Peyer's patch (tissue), 4 donors: Measurements from ENCODE around the gene TIMP1.
A peak's percentile ranks its signal among the peaks of the same experiment; 100 is the strongest.

Source experiments
- CTCF ChIP-seq, 6 experiments: fragments of 450-650 bp in 4 of 6; fragments of 200-600 bp in 2 of 6; sonication (generic) in 1 of 6; IDR thresholded peaks; one replicate each; pipeline ENCODE4 v1.5.1; 2017 to 2019; ENCODE audit warnings: antibody characterized with exemption in 6 of 6, mild to moderate bottlenecking in 3 of 6, moderate library complexity in 1 of 6
- POLR2A ChIP-seq, 2 donors: fragments of 450-650 bp; IDR thresholded peaks; one replicate each; pipeline ENCODE4 v1.5.1; 2017; ENCODE audit warnings: antibody characterized with exemption in 2 of 2, mild to moderate bottlenecking in 2 of 2, moderate library complexity in 2 of 2

GRCh38 chrX:47540754-47541538 is 41.3 kb upstream of the TIMP1 start:
- TF ChIP-seq CTCF (IDR thresholded peaks at IDR 0.05) = peak in 4 of 6 experiments; percentile 20 to 73 (median 72)
- TF ChIP-seq POLR2A (IDR thresholded peaks at IDR 0.05) = peak; percentile 22 to 32
